ENCODE data around the gene DYNLT2.

Gene DYNLT2

GRCh38 chr6:169709293-169709692, 42.1 kb downstream of the DYNLT2 start:
- TF ChIP-seq CTCF (IDR thresholded peaks at IDR 0.05; ENCODE audit: control insufficient read depth, insufficient read depth, low read depth, low read length, missing control alignments) = no peak
- H3K4me3 ChIP-seq (ENCODE audit: control insufficient read depth, low read depth, low read length) = no peak overlapping the region
- no peak for DNase-seq (ENCODE audit: low read depth)

GRCh38 chr6:169707772-169708171, 43.6 kb downstream of the DYNLT2 start:
- TF ChIP-seq CTCF (IDR thresholded peaks at IDR 0.05; ENCODE audit: control insufficient read depth, insufficient read depth, low read depth, low read length, missing control alignments) = no peak
- H3K4me3 ChIP-seq (ENCODE audit: control insufficient read depth, low read depth, low read length) = no peak overlapping the region
- no peak for DNase-seq (ENCODE audit: low read depth)

- DNase-seq (ENCODE audit: low read depth) = no peak
Observed at GRCh38 chr6:169702840-169703246, 48.5 kb downstream of the DYNLT2 start.

DNA sequence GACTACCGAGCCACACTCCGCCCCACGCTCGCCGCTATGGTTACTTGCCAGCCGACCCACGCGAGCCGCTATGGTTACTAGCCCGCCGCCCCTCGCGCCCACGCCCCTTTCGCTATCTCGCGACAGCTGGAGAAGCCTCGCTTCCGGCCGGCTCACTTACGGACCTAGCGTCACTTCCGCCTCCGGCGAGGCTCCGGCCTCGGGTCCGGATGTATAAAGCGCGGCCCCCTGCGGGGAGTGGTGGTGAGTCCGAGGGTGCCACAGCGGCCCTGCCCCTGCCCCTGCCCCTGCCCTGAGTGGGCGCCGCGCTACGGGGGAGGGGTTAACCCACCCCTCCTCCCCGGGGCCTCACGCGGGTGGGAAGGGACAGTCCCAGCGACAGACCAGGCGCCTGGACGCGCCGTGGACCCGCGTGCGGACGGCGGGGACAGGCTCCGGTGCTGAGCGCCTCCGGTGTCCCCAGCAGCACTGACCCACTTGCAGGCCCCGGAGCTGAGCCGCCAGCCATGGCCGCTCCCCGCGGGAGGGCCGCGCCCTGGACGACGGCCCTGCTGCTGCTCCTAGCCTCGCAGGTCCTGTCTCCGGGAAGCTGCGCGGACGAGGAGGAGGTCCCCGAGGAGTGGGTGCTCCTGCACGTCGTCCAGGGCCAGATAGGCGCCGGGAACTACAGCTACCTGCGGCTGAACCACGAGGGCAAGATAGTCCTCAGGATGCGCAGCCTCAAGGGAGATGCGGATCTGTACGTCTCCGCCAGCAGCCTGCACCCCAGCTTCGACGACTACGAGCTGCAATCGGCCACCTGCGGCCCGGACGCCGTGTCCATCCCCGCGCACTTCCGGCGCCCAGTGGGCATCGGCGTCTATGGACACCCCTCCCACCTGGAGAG, 49.2 kb downstream of the DYNLT2 start, which contains the start of the genes C6orf120 and WDR27:
TSS of gene C6orf120 (plus strand) at position 173 of the 886 bp plus-strand sequence. CDS start at position 507, 334 bp downstream.
TSS of gene WDR27 (minus strand) at position 76 of the 886 bp plus-strand sequence. CDS start 13,024 bp downstream, outside the sequence.
- peak; percentile 84 for DNase-seq (ENCODE audit: low read depth)
- TF ChIP-seq CTCF (IDR thresholded peaks at IDR 0.05; ENCODE audit: control insufficient read depth, insufficient read depth, low read depth, low read length, missing control alignments) = no peak
- H3K4me3 ChIP-seq (ENCODE audit: control insufficient read depth, low read depth, low read length) = peak within 1 kb of the TSS; percentile 55

More at GRCh38 chr6:169702840-169703246, 48.5 kb downstream of the DYNLT2 start:
- TF ChIP-seq CTCF (IDR thresholded peaks at IDR 0.05; ENCODE audit: control insufficient read depth, insufficient read depth, low read depth, low read length, missing control alignments) = no peak
- peak overlapping the region; percentile 55 for H3K4me3 ChIP-seq (ENCODE audit: control insufficient read depth, low read depth, low read length)

DNA sequence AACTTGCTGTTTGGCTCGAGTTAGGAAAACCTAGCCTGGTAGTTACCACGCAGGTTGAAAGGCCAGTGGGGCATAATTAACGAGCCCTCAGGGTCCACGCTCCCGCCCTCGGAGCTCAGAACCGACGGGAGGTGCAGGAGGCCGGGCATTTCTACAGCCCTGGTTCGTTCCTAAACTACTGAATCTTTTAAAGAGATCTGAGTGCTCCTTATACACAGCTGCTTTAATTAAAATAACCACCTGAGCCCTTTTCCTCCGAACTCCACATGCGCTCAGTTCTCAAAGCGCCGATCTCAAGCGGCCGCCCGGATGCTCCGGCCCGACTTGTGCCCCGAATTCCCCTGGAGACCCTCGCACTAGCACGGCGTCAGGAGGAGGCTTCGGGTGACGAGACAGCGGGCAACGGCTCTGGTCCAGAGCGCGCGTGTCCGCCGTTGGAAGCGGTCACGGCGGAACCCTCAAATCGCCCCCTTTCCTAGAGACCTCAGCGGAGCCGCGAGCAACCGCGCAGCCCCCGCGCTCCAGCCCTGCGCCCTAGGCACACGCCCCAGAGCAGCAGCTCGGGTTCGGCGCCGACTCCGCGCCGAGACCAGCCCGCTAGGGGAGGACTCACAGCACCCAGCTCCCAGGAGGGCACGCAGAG, 49.9 kb downstream of the DYNLT2 start:
- TF ChIP-seq CTCF (IDR thresholded peaks at IDR 0.05; ENCODE audit: control insufficient read depth, insufficient read depth, low read depth, low read length, missing control alignments) = no peak
- H3K4me3 ChIP-seq (ENCODE audit: control insufficient read depth, low read depth, low read length) = peak overlapping the region; percentile 55
- DNase-seq (ENCODE audit: low read depth) = no peak

GRCh38 chr6:169700296-169700695, 51.1 kb downstream of the DYNLT2 start:
- TF ChIP-seq CTCF (IDR thresholded peaks at IDR 0.05; ENCODE audit: control insufficient read depth, insufficient read depth, low read depth, low read length, missing control alignments) = peak; percentile 6
- H3K4me3 ChIP-seq (ENCODE audit: control insufficient read depth, low read depth, low read length) = peak overlapping the region; percentile 15; the same call in 1 of the 2 replicates
- DNase-seq (ENCODE audit: low read depth) = no peak
